ENCODE measurements around the gene FALEC. TPM values are rescaled to one million over a fixed set of nuclear protein-coding genes. Genes with fewer than 3 reads are reported as not detected.

FALEC gene
- not detected in 2 replicates for total RNA-seq (2014; rRNA removed; shearing (Covaris generic))
- polyA plus RNA-seq (2015; cell fraction: cytosol; rRNA removed): not detected in 2 replicates
- 1.4 and 3.5 TPM in 2 replicates for polyA plus RNA-seq (2015; cell fraction: nucleus; rRNA removed)

DNA sequence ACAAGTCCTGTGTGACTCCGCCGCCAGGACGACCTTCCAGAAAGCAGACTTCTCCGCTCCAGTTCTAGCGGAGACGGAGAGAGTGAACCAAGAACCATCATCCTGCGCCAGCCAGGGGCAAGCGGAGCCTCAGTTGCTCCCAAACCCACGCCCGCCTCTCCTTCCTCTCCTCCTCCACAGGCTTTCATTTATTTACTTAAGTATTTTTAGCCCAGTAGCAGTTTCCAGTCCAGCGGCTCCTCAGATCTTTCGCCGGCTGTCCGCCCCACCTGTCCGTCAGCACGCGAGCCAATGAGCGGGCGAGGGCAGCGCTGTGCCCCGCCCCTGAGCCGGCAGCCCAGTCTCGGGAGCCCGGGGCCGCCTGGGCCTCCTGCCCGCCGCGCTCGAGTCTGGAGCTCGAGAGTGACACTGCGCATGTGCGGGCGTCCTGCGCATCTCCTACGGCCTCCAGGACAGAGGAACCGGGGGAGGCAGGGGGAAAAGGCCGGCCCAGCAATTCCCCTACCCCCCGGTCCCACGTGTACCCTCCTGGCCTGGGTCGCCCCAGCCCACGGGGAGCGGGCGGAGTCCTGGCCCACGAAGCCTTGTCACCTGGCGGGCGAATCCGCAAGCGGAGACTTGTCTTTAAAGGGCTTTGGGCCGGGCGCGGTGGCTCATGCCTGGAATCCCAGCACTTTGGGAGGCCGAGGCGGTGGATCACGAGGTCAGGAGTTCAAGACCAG lies at the start of gene FALEC:
Gene FALEC (plus strand): TSS at position 425 of the 722 bp plus-strand sequence.
- in situ Hi-C loops (cut with HindIII; ENCODE audit: low pct_unique_long_range_greater_than_20kb, low sequenced_read_pairs): no loop called here
- DNase-seq (ENCODE audit: low read depth, low spot score): peak; percentile 97

- in situ Hi-C loops (cut with HindIII; ENCODE audit: low pct_unique_long_range_greater_than_20kb, low sequenced_read_pairs): no loop called here
- no peak for DNase-seq (ENCODE audit: low read depth, low spot score)
Measured at GRCh38 chr1:150466964-150467363, 48.6 kb upstream of the FALEC start.

DNA sequence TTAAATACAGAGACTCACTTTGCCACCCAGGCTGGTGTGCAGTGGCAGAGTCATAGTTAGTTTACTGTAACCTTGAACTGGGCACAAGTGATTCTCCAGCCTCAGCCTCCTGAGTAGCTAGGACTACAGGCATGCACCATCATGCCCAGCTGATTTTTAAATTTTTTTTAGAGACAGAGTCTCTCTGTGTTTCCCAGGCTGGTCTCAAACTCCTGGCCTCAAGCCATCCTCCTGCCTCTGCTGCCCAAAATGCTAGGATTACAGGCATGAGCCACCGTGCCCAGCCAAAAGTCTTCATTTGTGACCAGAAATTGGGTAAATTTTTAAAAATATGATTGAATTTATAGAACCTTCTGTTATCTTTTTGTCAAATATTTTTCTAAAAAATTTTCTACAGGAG lies 46.3 kb upstream of the FALEC start:
- DNase-seq (ENCODE audit: low read depth, low spot score): no peak
- in situ Hi-C loops (cut with HindIII; ENCODE audit: low pct_unique_long_range_greater_than_20kb, low sequenced_read_pairs): no loop called here

DNA sequence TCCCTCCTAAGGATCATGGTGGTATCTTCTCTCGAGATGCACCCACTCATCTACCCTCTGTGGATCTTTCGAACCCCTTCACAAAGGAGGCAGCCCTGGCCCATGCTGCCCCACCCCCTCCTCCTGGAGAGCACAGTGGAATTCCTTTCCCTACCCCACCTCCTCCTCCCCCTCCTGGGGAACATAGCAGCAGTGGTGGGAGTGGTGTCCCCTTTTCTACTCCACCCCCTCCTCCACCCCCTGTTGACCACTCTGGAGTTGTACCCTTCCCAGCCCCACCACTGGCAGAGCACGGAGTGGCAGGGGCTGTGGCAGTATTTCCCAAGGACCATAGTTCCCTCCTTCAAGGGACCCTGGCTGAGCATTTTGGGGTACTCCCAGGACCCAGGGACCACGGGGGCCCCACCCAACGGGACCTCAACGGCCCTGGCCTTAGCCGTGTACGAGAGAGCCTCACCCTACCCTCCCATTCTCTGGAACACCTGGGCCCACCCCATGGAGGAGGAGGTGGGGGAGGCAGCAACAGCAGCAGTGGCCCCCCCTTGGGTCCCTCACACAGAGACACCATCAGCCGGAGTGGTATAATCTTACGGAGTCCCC lies 42.9 kb upstream of the FALEC start:
- in situ Hi-C loops (cut with HindIII; ENCODE audit: low pct_unique_long_range_greater_than_20kb, low sequenced_read_pairs): no loop called here
- no peak for DNase-seq (ENCODE audit: low read depth, low spot score)

GRCh38 chr1:150473659-150474058 lies 41.9 kb upstream of the FALEC start:
- in situ Hi-C loops (cut with HindIII; ENCODE audit: low pct_unique_long_range_greater_than_20kb, low sequenced_read_pairs): no loop called here

GRCh38 chr1:150474869-150475268 lies 40.7 kb upstream of the FALEC start:
- in situ Hi-C loops (cut with HindIII; ENCODE audit: low pct_unique_long_range_greater_than_20kb, low sequenced_read_pairs): no loop called here
- DNase-seq (ENCODE audit: low read depth, low spot score): no peak

More at GRCh38 chr1:150473659-150474058, 41.9 kb upstream of the FALEC start:
- no peak for DNase-seq (ENCODE audit: low read depth, low spot score)

- in situ Hi-C loops (cut with HindIII; ENCODE audit: low pct_unique_long_range_greater_than_20kb, low sequenced_read_pairs): no loop called here
- no peak for DNase-seq (ENCODE audit: low read depth, low spot score)
Measured at GRCh38 chr1:150476754-150477153, 38.8 kb upstream of the FALEC start.

DNA sequence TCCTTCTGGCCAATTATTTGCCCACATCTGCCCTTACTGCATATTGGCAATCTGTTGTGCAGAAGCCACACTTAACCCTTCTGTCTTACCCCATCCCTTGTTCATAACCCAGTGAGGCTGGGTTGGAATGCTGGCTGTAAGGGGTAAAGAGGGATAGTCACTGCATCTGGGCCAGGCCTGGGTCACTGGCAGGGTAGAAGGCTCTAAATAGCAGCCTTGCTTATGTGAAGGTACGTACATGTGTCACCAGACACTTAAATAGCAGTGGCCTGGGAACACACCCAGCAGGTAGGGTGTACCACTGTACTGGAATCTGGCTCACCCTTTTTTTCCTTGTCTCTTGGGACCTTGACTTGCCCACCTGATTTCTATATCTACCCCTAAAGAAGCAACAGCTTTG lies 38.2 kb upstream of the FALEC start:
- in situ Hi-C loops (cut with HindIII; ENCODE audit: low pct_unique_long_range_greater_than_20kb, low sequenced_read_pairs): no loop called here
- no peak for DNase-seq (ENCODE audit: low read depth, low spot score)

DNA sequence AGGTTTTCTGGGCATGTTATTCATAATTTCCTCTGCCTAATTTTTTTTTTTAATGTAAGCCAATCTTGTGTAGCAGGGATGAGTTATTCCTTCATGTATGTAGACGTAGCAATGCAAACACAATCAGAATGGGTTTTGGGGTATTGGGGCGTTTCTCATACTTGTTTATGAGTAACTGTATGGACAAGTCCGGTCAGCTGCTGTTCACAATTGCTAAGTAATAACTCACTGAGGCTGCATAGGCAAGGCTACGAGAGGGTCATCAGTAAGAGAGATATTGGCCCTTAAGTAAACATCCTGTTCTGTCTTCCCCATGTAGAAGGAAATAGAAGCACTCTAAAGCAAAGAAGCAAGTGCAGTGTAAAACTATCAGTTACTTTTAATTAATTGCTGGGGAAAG lies 37.8 kb upstream of the FALEC start:
- in situ Hi-C loops (cut with HindIII; ENCODE audit: low pct_unique_long_range_greater_than_20kb, low sequenced_read_pairs): no loop called here
- no peak for DNase-seq (ENCODE audit: low read depth, low spot score)

GRCh38 chr1:150479370-150479769 lies 36.2 kb upstream of the FALEC start:
- DNase-seq (ENCODE audit: low read depth, low spot score): no peak
- in situ Hi-C loops (cut with HindIII; ENCODE audit: low pct_unique_long_range_greater_than_20kb, low sequenced_read_pairs): no loop called here

DNA sequence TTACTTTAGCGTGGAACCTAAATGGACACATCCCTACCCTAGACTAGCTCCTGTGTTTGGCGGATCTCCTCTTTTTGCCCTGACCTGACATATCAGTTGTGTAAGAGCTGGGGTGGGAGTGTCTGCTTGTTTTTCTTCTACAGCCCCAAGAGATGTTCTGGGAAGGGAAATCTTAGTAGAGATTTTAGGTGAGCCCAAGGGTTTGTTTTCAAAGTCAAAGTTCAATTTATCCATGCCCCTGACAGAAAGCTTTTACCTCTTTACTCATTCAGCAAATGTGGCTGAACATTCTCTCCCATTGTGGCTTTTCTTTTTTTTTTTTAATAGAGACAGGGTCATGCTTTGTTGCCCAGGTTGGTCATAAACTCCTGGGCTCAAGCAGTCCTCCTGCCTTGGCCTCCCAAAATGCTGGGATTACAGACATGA lies 35.6 kb upstream of the FALEC start:
- no peak for DNase-seq (ENCODE audit: low read depth, low spot score)
- in situ Hi-C loops (cut with HindIII; ENCODE audit: low pct_unique_long_range_greater_than_20kb, low sequenced_read_pairs): no loop called here

- no peak for DNase-seq (ENCODE audit: low read depth, low spot score)
- in situ Hi-C loops (cut with HindIII; ENCODE audit: low pct_unique_long_range_greater_than_20kb, low sequenced_read_pairs): no loop called here
Measured at GRCh38 chr1:150484431-150484830, 31.1 kb upstream of the FALEC start.

GRCh38 chr1:150484861-150485260 lies 30.7 kb upstream of the FALEC start:
- DNase-seq (ENCODE audit: low read depth, low spot score): peak; percentile 62
- in situ Hi-C loops (cut with HindIII; ENCODE audit: low pct_unique_long_range_greater_than_20kb, low sequenced_read_pairs): no loop called here

DNA sequence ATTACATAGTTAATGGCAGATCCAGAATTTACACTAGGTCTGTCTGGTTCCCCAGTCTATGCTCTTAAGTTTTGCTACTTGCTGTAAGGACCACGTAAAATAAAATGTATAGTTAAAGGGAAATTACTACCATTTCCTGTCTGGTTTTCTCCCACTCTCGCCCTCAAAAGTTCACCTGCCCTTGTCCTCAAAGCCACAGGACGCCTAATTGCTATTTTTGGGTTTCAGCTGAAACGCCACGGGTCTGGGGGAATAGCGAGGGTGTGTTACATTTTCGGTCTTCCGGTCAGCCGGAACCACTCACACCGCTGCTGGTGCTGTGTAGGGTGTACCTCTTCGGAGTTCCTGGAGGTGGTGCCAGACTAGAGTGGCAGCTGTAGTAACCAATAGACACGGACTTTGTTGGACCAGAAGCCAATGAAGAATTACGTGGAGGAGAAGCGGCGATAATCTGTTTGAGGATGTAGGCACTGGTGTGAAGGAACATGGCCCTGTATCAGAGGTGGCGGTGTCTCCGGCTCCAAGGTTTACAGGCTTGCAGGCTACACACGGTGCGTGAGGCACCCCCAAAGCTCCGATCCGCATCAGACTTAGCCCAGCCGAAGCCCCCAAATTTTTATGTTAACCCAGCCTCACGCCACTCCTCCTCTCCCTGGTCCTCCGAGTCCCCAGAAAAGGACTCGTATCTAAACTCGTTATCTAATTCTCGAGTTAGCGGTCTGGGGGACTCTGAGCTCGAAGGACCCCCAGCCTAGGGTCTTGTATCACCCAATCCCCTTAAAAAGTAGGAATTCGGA lies 28.4 kb upstream of the FALEC start, which contains the start of gene TARS2:
Gene TARS2 (plus strand): TSS at position 454 of the 797 bp plus-strand sequence. CDS start 32 bp downstream, at position 486.
- peak; percentile 100 for DNase-seq (ENCODE audit: low read depth, low spot score)
- in situ Hi-C loops (cut with HindIII; ENCODE audit: low pct_unique_long_range_greater_than_20kb, low sequenced_read_pairs): no loop called here

GRCh38 chr1:150487763-150488115 lies 27.8 kb upstream of the FALEC start:
- in situ Hi-C loops (cut with HindIII; ENCODE audit: low pct_unique_long_range_greater_than_20kb, low sequenced_read_pairs): no loop called here
- DNase-seq (ENCODE audit: low read depth, low spot score): no peak

DNA sequence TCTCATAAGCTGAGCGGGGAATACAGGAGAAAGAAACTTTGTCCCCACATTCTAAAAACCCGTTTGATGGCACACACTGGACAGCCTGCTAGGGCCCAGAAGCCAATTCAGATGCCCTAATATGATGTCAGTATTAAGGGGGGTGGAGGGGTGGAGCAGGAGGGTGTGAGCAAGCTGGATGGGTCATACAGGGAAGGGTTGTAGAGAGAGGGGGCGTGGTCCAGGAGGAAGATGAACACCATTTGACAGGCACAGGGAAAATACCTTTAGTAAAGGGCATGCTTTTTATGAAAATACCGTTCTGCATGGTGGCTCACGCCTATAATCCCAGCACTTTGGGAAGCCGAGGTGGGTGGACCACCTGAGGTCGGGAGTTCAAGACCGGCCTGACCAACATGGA lies 22.4 kb upstream of the FALEC start:
- in situ Hi-C loops (cut with HindIII; ENCODE audit: low pct_unique_long_range_greater_than_20kb, low sequenced_read_pairs): no loop called here
- no peak for DNase-seq (ENCODE audit: low read depth, low spot score)

GRCh38 chr1:150498342-150498741 lies 17.2 kb upstream of the FALEC start:
- DNase-seq (ENCODE audit: low read depth, low spot score): no peak
- in situ Hi-C loops (cut with HindIII; ENCODE audit: low pct_unique_long_range_greater_than_20kb, low sequenced_read_pairs): no loop called here

GRCh38 chr1:150505431-150505830 lies 10.1 kb upstream of the FALEC start:
- in situ Hi-C loops (cut with HindIII; ENCODE audit: low pct_unique_long_range_greater_than_20kb, low sequenced_read_pairs): no loop called here
- DNase-seq (ENCODE audit: low read depth, low spot score): no peak

All from SK-MEL-5 (cell line).